Gastrocnemius medialis (tissue), 4 donors: ENCODE data around the gene RSPH1. TPM values are rescaled to one million over a fixed set of nuclear protein-coding genes. Genes with fewer than 3 reads are reported as not detected.
"Not testable (repeated sequence)": the region's sequence is repeated elsewhere in the genome, so short reads cannot be mapped to it uniquely, and the experiment has no call there.

ENCODE experiments used
- ATAC-seq, 2 donors: fragments of 150-250 bp; one replicate each; pipeline ENCODE4 v1.9.1; 2016
- DNase-seq, 2 donors: peaks; one replicate each; pipeline ENCODE4 v3.0.0-alpha.2; 2019
- H3K27ac ChIP-seq, 4 donors: fragments of 200-600 bp; sonication (generic); 1 replicate in 1 of 4; 2 replicates in 3 of 4; pipeline ENCODE4 v1.5.1; 2016 to 2018; ENCODE audit warnings: mild to moderate bottlenecking in 2 of 4, moderate library complexity in 1 of 4
- H3K27me3 ChIP-seq, 3 donors: fragments of 200-600 bp; sonication (generic) in 2 of 3; 1 replicate in 1 of 3; 2 replicates in 2 of 3; pipeline versions ENCODE4 v1.5.1 to v1.6.0; 2016 to 2019; ENCODE audit warnings: mild to moderate bottlenecking in 1 of 3, moderate library complexity in 1 of 3
- H3K36me3 ChIP-seq, 2 donors: fragments of 200-600 bp; sonication (generic) in 1 of 2; one replicate each; pipeline ENCODE4 v1.5.1; 2017 to 2018
- H3K4me1 ChIP-seq, 2 donors: fragments of 200-600 bp; sonication (generic) in 1 of 2; one replicate each; pipeline ENCODE4 v1.5.1; 2016 to 2017; ENCODE audit warnings: mild to moderate bottlenecking in 2 of 2
- H3K4me3 ChIP-seq, 4 donors: fragments of 200-600 bp; sonication (generic) in 3 of 4; 1 replicate in 1 of 4; 2 replicates in 3 of 4; pipeline ENCODE4 v1.5.1; 2016 to 2019; ENCODE audit warnings: mild to moderate bottlenecking in 2 of 4
- H3K9me3 ChIP-seq, 3 donors: fragments of 200-600 bp; sonication (generic) in 2 of 3; 1 replicate in 1 of 3; 2 replicates in 2 of 3; pipeline ENCODE4 v1.5.1; 2016 to 2019
- CTCF ChIP-seq, 5 experiments: fragments of 450-650 bp in 3 of 5; fragments of 200-600 bp in 2 of 5; sonication (generic) in 2 of 5; IDR thresholded peaks in 4 of 5; conservative IDR thresholded peaks in 1 of 5; 1 replicate in 4 of 5; 2 replicates in 1 of 5; pipeline ENCODE4 v1.5.1; 2016 to 2019; ENCODE audit warnings: antibody characterized with exemption in 5 of 5, mild to moderate bottlenecking in 3 of 5, moderate library complexity in 3 of 5
- POLR2A ChIP-seq, 2 donors: fragments of 450-650 bp; IDR thresholded peaks; one replicate each; pipeline ENCODE4 v1.6.1; 2017; ENCODE audit warnings: antibody characterized with exemption in 2 of 2, mild to moderate bottlenecking in 2 of 2, moderate library complexity in 2 of 2
- in situ Hi-C, 4 donors: fragments of 200-750 bp; cut with MboI; loops; one replicate each; pipeline versions ENCODE4 v1.15.0 to v1.8.0; 2017; ENCODE audit warnings: low sequenced_read_pairs in 4 of 4
- intact Hi-C: fragments of 100-400 bp; cut with DNase I; formaldehyde crosslinking; loops from one replicate; pipeline ENCODE4 v1.15.1; 2023; ENCODE audit warnings: low total_unique reads
- total RNA-seq, 4 donors: library from RNA; depleted of rRNA; stranded (reverse); fragments of >200 nt; gene quantifications; one replicate each; pipeline versions ENCODE4 v1.1.0 to v1.2.3, GENCODE V29; 2016

The RSPH1 gene
- total RNA-seq, 4 donors from 2014 or later = 0.29 TPM; not detected in 3

GRCh38 chr21:42471716-42472330 lies 24.2 kb downstream of the RSPH1 start:
- Histone ChIP-seq H3K4me1 (peaks cover 7 to 9% of the 10 kb centered on the region in 2 donors), H3K9me3 (no peaks in the 10 kb centered on the region), H3K27me3 (no peaks in the 10 kb centered on the region), H3K36me3 (no peaks in the 10 kb centered on the region), H3K27ac (no peak overlapping the region), H3K4me3 (no peak overlapping the region)
- intact Hi-C loops = no loop called here
- no peak for TF ChIP-seq CTCF (IDR thresholded peaks at IDR 0.05 in 4 of 5, conservative IDR thresholded peaks at IDR 0.05 in 1 of 5)
- TF ChIP-seq POLR2A (IDR thresholded peaks at IDR 0.05) = no peak
- ATAC-seq (no peak), DNase-seq (no peak)
- in situ Hi-C loops = loop anchor here in 3 of 4 donors (25.0 kb wide), 2 partner anchors 90 to 335 kb away; no protein-coding TSS in a partner anchor

- Histone ChIP-seq H3K4me3 (no peak overlapping the region), H3K27ac (no peak overlapping the region), H3K9me3 (no peaks in the 10 kb centered on the region), H3K36me3 (no peaks in the 10 kb centered on the region), H3K27me3 (no peaks in the 10 kb centered on the region), H3K4me1 (peaks cover 9 to 12% of the 10 kb centered on the region in 2 donors)
- ATAC-seq (no peak), DNase-seq (no peak)
- in situ Hi-C loops = loop anchor here in 3 of 4 donors (25.0 kb wide), 2 partner anchors 91 to 334 kb away; no protein-coding TSS in a partner anchor
- intact Hi-C loops = no loop called here
- no peak for TF ChIP-seq CTCF (IDR thresholded peaks at IDR 0.05 in 4 of 5, conservative IDR thresholded peaks at IDR 0.05 in 1 of 5)
- no peak for TF ChIP-seq POLR2A (IDR thresholded peaks at IDR 0.05)
Observed at GRCh38 chr21:42471206-42471605, 24.8 kb downstream of the RSPH1 start.

- H3K27ac ChIP-seq, intact Hi-C loops, DNase-seq, H3K36me3 ChIP-seq, H3K9me3 ChIP-seq, H3K27me3 ChIP-seq, ATAC-seq, H3K4me3 ChIP-seq: not testable (repeated sequence)
- in situ Hi-C loops = loop anchor here in 3 of 4 donors (25.0 kb wide), 2 partner anchors 93 to 332 kb away; no protein-coding TSS in a partner anchor
- peaks cover 9 to 12% of the 10 kb centered on the region in 2 donors for H3K4me1 ChIP-seq
Observed at GRCh38 chr21:42469726-42470125, 26.3 kb downstream of the RSPH1 start.

GRCh38 chr21:42469272-42469671 lies 26.8 kb downstream of the RSPH1 start:
- no peaks in the 10 kb centered on the region for H3K27me3 ChIP-seq

More at GRCh38 chr21:42469272-42469671, 26.8 kb downstream of the RSPH1 start:
- no peaks in the 10 kb centered on the region for H3K36me3 ChIP-seq
- intact Hi-C loops = no loop called here
- TF ChIP-seq POLR2A (IDR thresholded peaks at IDR 0.05) (no peak), CTCF (IDR thresholded peaks at IDR 0.05 in 4 of 5, conservative IDR thresholded peaks at IDR 0.05 in 1 of 5) (no peak)
- no peaks in the 10 kb centered on the region for H3K9me3 ChIP-seq
- ATAC-seq = no peak
- in situ Hi-C loops = loop anchor here in 3 of 4 donors (25.0 kb wide), 2 partner anchors 93 to 332 kb away; no protein-coding TSS in a partner anchor
- H3K4me3 ChIP-seq = no peak overlapping the region
- H3K4me1 ChIP-seq = peaks cover 9 to 12% of the 10 kb centered on the region in 2 donors
- no peak for DNase-seq
- H3K27ac ChIP-seq = no peak overlapping the region
